Measurements from ENCODE around the gene TLL1.

DNA sequence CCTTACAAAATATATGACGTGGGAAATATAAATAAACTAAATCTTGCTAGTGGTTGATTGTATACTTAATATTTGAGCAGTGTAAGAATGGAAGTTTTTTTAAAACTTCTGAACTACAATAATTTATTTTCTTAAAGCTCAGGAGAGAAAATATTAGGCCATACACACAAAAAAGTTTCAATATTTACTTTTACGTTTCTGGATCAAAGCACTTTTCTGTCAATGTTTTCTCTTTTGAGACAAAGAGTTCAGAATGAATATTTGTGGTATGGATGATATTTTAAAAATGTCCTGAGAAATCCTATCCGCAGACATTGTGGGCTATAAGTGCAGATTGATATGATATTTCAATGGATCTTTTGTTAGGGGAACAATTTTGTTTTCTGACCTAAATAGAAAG lies 109.9 kb downstream of the TLL1 start:
- TF ChIP-seq, protein P1, sequence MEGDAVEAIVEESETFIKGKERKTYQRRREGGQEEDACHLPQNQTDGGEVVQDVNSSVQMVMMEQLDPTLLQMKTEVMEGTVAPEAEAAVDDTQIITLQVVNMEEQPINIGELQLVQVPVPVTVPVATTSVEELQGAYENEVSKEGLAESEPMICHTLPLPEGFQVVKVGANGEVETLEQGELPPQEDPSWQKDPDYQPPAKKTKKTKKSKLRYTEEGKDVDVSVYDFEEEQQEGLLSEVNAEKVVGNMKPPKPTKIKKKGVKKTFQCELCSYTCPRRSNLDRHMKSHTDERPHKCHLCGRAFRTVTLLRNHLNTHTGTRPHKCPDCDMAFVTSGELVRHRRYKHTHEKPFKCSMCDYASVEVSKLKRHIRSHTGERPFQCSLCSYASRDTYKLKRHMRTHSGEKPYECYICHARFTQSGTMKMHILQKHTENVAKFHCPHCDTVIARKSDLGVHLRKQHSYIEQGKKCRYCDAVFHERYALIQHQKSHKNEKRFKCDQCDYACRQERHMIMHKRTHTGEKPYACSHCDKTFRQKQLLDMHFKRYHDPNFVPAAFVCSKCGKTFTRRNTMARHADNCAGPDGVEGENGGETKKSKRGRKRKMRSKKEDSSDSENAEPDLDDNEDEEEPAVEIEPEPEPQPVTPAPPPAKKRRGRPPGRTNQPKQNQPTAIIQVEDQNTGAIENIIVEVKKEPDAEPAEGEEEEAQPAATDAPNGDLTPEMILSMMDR (IDR thresholded peaks at IDR 0.05 in 4 of 5, conservative IDR thresholded peaks at IDR 0.05 in 1 of 5), result no peak
- no peak for TF ChIP-seq POLR2A (IDR thresholded peaks at IDR 0.05)

Data from gastrocnemius medialis (tissue), 4 donors.